Testis (tissue), 3 donors: ENCODE data around the gene PRPH2. TPM values are rescaled to one million over a fixed set of nuclear protein-coding genes. Genes with fewer than 3 reads are reported as not detected.

Experiments
- DNase-seq: peaks from one replicate; pipeline ENCODE4 v3.0.0-alpha.2; 2019
- H3K27ac ChIP-seq, 2 donors: fragments of 200-600 bp; sonication (generic); one replicate each; pipeline ENCODE4 v1.5.1; 2019
- H3K27me3 ChIP-seq: fragments of 200-600 bp; sonication (generic); one replicate; pipeline ENCODE4 v1.5.1; 2019
- H3K36me3 ChIP-seq: fragments of 200-600 bp; sonication (generic); one replicate; pipeline ENCODE4 v1.5.1; 2017; ENCODE audit warnings: low read depth; ENCODE audit errors: missing control alignments
- H3K4me1 ChIP-seq: fragments of 200-600 bp; sonication (generic); one replicate; pipeline ENCODE4 v1.5.1; 2019
- H3K4me3 ChIP-seq, 2 donors: fragments of 200-600 bp; sonication (generic); one replicate each; pipeline ENCODE4 v1.5.1; 2017 to 2019
- H3K9me3 ChIP-seq: fragments of 200-600 bp; sonication (generic); one replicate; pipeline ENCODE4 v1.5.1; 2017
- POLR2A ChIP-seq: fragments of 450-650 bp; IDR thresholded peaks from one replicate; pipeline ENCODE4 v1.6.1; 2017; ENCODE audit warnings: antibody characterized with exemption, mild to moderate bottlenecking, moderate library complexity
- WGBS, 2 donors: methylation state at CpG; one replicate each; pipeline ENCODE4 v1.1.5; 2018; 5-methylcytosine and 5-hydroxymethylcytosine counted together
- intact Hi-C: fragments of 100-400 bp; cut with DNase I; formaldehyde crosslinking; loops from one replicate; pipeline ENCODE4 v1.15.1; 2023; ENCODE audit warnings: low total_unique reads
- polyA plus RNA-seq: library from polyadenylated mRNA; stranded (reverse); fragments of 350-450 nt; fragmentation: Illumina TruSeq; extraction: RNeasy Lipid Tissue Mini Kit (QIAGEN cat#74804); gene quantifications from one replicate; pipeline ENCODE4 v1.2.3, GENCODE V29; 2014; ENCODE audit warnings: low read depth, low replicate concordance; ENCODE audit not compliant: insufficient read depth
- total RNA-seq, 2 donors: library from RNA; depleted of rRNA; stranded (reverse); fragments of >200 nt; gene quantifications; one replicate each; pipeline ENCODE4 v1.2.3, GENCODE V29; 2016
- TF ChIP-seq, protein P1 (sequence below), 3 experiments: fragments of 450-650 bp in 2 of 3; fragments of 200-600 bp in 1 of 3; sonication (generic) in 1 of 3; IDR thresholded peaks; one replicate each; pipeline ENCODE4 v1.5.1; 2016 to 2019; ENCODE audit warnings: antibody characterized with exemption in 3 of 3, mild to moderate bottlenecking in 2 of 3, moderate library complexity in 1 of 3

PRPH2 gene
- total and polyA plus RNA-seq, 3 donors from 2014 or later = 5.4 to 6.6 (median 6.0) TPM

GRCh38 chr6:42697268-42697655 lies 25.1 kb downstream of the PRPH2 start:
- intact Hi-C loops = no loop called here
- no peaks in the 10 kb centered on the region for H3K9me3 ChIP-seq
- H3K4me3 ChIP-seq = no peak overlapping the region
- TF ChIP-seq, protein P1, sequence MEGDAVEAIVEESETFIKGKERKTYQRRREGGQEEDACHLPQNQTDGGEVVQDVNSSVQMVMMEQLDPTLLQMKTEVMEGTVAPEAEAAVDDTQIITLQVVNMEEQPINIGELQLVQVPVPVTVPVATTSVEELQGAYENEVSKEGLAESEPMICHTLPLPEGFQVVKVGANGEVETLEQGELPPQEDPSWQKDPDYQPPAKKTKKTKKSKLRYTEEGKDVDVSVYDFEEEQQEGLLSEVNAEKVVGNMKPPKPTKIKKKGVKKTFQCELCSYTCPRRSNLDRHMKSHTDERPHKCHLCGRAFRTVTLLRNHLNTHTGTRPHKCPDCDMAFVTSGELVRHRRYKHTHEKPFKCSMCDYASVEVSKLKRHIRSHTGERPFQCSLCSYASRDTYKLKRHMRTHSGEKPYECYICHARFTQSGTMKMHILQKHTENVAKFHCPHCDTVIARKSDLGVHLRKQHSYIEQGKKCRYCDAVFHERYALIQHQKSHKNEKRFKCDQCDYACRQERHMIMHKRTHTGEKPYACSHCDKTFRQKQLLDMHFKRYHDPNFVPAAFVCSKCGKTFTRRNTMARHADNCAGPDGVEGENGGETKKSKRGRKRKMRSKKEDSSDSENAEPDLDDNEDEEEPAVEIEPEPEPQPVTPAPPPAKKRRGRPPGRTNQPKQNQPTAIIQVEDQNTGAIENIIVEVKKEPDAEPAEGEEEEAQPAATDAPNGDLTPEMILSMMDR (IDR thresholded peaks at IDR 0.05) = no peak
- no peak for TF ChIP-seq POLR2A
- H3K36me3 ChIP-seq = no peaks in the 10 kb centered on the region
- H3K27ac ChIP-seq = no peak overlapping the region
- H3K27me3 ChIP-seq = no peaks in the 10 kb centered on the region
- no peak for DNase-seq
- H3K4me1 ChIP-seq = peaks cover 8% of the 10 kb centered on the region
- WGBS, 2 donors = 90 to 93% methylated on average over 5 of the region's 5 CpGs

- Histone ChIP-seq H3K4me1 (peaks cover 8% of the 10 kb centered on the region), H3K36me3 (no peaks in the 10 kb centered on the region), H3K9me3 (no peaks in the 10 kb centered on the region), H3K27me3 (no peaks in the 10 kb centered on the region), H3K4me3 (no peak overlapping the region), H3K27ac (no peak overlapping the region)
- peak; percentile 41 for DNase-seq
- 69 to 77% methylated on average over 7 of the region's 7 CpGs for WGBS, 2 donors
- TF ChIP-seq, protein P1 (IDR thresholded peaks at IDR 0.05) = no peak
- TF ChIP-seq POLR2A = no peak
- intact Hi-C loops = no loop called here
Observed at GRCh38 chr6:42696526-42697267, 25.7 kb downstream of the PRPH2 start.

GRCh38 chr6:42694586-42694985 lies 27.8 kb downstream of the PRPH2 start:
- H3K4me1 ChIP-seq = peaks cover 8% of the 10 kb centered on the region
- H3K9me3 ChIP-seq = no peaks in the 10 kb centered on the region
- DNase-seq = peak; percentile 51
- no peaks in the 10 kb centered on the region for H3K36me3 ChIP-seq
- TF ChIP-seq POLR2A = no peak
- TF ChIP-seq, protein P1 (IDR thresholded peaks at IDR 0.05) = no peak
- no peaks in the 10 kb centered on the region for H3K27me3 ChIP-seq
- H3K4me3 ChIP-seq = no peak overlapping the region
- peak overlapping the region in 1 of 2 donors; percentile 41 for H3K27ac ChIP-seq
- WGBS, 2 donors = 43 to 44% methylated on average over 4 of the region's 4 CpGs
- intact Hi-C loops = no loop called here

GRCh38 chr6:42693725-42694323 lies 28.6 kb downstream of the PRPH2 start:
- peak overlapping the region; percentile 2 to 41 for H3K27ac ChIP-seq
- H3K36me3 ChIP-seq = no peaks in the 10 kb centered on the region
- no peaks in the 10 kb centered on the region for H3K9me3 ChIP-seq
- H3K27me3 ChIP-seq = no peaks in the 10 kb centered on the region
- intact Hi-C loops = no loop called here
- no peak overlapping the region for H3K4me3 ChIP-seq
- WGBS, 2 donors = 84 to 90% methylated on average over 2 of the region's 2 CpGs
- peaks cover 8% of the 10 kb centered on the region for H3K4me1 ChIP-seq
- no peak for DNase-seq
- TF ChIP-seq, protein P1 (IDR thresholded peaks at IDR 0.05) = no peak
